HAP-1 (cell line): Measurements from ENCODE around the gene PNPLA1.

Experiments
- DNase-seq, 2 experiments: peaks; one replicate each; pipeline ENCODE4 v3.0.0-alpha.2; 2016 to 2020; ENCODE audit warnings: low spot score in 2 of 2
- H3K27me3 ChIP-seq: fragments of 250-450 bp; sonication (Bioruptor Pico); 2 replicates; pipeline ENCODE4 v1.5.1; 2020; ENCODE audit warnings: low read depth, mild to moderate bottlenecking, moderate library complexity
- H3K36me3 ChIP-seq: fragments of 250-450 bp; sonication (Bioruptor Pico); replicated peaks from 2 replicates; pipeline ENCODE4 v1.5.1; 2020; ENCODE audit warnings: mild to moderate bottlenecking
- H3K4me1 ChIP-seq: fragments of 250-450 bp; sonication (Bioruptor Pico); 2 replicates; pipeline ENCODE4 v1.5.1; 2020; ENCODE audit warnings: mild to moderate bottlenecking
- H3K4me3 ChIP-seq: fragments of 250-450 bp; sonication (Bioruptor Pico); 2 replicates; pipeline ENCODE4 v1.5.1; 2020; ENCODE audit warnings: mild to moderate bottlenecking, moderate library complexity
- H3K9me3 ChIP-seq: fragments of 250-450 bp; sonication (Bioruptor Pico); 2 replicates; pipeline ENCODE4 v1.5.1; 2020; ENCODE audit warnings: mild to moderate bottlenecking, moderate library complexity
- in situ Hi-C: fragments of 300-500 bp; cut with MboI; formaldehyde crosslinking; loops from 3 replicates; pipeline ENCODE4 v1.14.3; 2020; ENCODE audit warnings: low sequenced_read_pairs, inconsistent platforms, mixed read lengths

The PNPLA1 gene

DNA sequence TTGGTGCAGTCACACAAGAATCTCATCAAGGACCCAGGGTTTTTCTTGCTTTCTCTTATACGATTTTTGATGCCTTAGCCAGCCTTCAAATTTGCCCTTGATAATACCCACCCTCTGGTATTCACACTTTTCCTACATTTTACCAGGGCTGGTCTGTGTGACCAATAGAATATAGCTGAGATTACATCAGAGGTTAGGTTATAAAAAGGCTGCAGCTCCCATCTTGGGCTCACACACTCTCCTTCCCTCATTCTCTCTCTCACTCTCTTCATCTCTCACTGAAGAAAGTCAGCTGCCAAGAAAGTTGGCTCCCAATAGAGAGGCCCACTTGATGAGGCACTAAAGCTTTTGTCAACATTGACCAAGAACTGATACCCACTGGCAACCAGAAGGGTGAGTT lies 4.1 kb upstream of the PNPLA1 start:
- no peaks in the 10 kb centered on the region for H3K9me3 ChIP-seq
- in situ Hi-C loops = no loop called here
- H3K27me3 ChIP-seq = no peaks in the 10 kb centered on the region
- H3K36me3 ChIP-seq = no peaks in the 10 kb centered on the region
- H3K4me3 ChIP-seq = no peak overlapping the region
- no peak for DNase-seq
- no peaks in the 10 kb centered on the region for H3K4me1 ChIP-seq

- no peaks in the 10 kb centered on the region for H3K4me1 ChIP-seq
- H3K9me3 ChIP-seq = no peaks in the 10 kb centered on the region
- in situ Hi-C loops = no loop called here
- no peaks in the 10 kb centered on the region for H3K27me3 ChIP-seq
- H3K36me3 ChIP-seq = no peaks in the 10 kb centered on the region
- no peak overlapping the region for H3K4me3 ChIP-seq
- DNase-seq = no peak
Observed at GRCh38 chr6:36266913-36267644, 2.8 kb upstream of the PNPLA1 start.

DNA sequence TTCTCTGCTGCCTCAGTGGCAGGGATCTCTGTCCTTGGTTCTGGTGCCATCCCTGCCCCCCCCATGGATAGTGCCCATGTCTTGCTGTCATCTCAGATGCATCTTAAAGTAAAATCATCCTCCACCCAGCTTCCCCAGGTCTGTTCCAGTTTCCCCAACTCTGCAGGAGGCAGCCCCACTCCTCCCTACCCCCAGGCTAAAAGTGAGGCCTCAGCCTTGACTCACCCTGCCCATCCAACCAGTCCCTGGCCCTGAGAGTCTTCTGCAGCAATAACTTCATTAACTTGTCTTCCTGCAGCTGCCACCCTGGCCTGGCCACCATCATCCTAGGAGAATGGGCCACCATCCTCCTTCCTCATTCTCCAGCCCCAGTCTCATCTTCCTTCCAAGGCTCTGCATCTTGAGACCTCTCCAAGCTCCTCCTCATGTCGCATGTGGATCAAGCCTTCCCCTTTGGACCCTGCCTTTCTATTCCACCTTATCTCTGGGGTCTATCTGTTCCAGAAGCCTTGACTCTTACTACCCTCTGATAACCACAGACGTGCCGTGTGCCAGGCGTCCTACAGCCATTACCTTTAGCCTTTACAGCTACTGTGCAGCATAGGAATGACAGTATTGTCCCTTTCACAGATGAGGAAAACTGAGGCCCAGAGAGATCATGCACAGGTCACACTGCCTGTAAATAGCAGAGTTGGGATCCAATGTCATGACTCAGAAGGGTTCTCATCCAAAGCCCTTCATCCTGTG lies 2.0 kb upstream of the PNPLA1 start:
- Histone ChIP-seq H3K36me3 (no peaks in the 10 kb centered on the region), H3K9me3 (no peaks in the 10 kb centered on the region), H3K4me3 (no peak overlapping the region), H3K27me3 (no peaks in the 10 kb centered on the region), H3K4me1 (no peaks in the 10 kb centered on the region)
- no peak for DNase-seq
- in situ Hi-C loops = no loop called here

- H3K27me3 ChIP-seq = no peaks in the 10 kb centered on the region
- no peaks in the 10 kb centered on the region for H3K36me3 ChIP-seq
- no peak for DNase-seq
- no peak overlapping the region for H3K4me3 ChIP-seq
- no peaks in the 10 kb centered on the region for H3K9me3 ChIP-seq
- no peaks in the 10 kb centered on the region for H3K4me1 ChIP-seq
- in situ Hi-C loops = no loop called here
Observed at GRCh38 chr6:36268478-36269275, 1.2 kb upstream of the PNPLA1 start.

DNA sequence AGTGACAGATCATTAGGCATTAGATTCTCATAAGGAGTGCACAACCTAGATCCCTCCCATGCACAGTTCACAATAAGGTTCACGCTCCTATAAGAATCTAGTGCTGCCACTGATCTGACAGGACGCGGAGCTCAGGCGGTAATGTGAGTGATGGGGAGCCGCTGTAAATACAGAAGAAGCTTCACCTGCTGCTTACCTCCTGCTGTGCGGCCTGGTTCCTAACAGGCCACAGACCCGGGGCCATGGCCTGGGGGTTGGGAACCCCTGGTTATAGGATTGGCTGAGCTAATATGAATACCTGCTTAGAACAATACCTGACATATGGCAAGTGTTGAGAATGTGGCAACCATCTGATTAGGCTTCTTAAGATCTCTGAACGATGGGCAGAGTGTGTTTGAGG lies 2.4 kb downstream of the PNPLA1 start:
- in situ Hi-C loops = no loop called here
- Histone ChIP-seq H3K9me3 (no peaks in the 10 kb centered on the region), H3K4me3 (no peak overlapping the region), H3K27me3 (no peaks in the 10 kb centered on the region), H3K4me1 (no peaks in the 10 kb centered on the region), H3K36me3 (no peaks in the 10 kb centered on the region)
- no peak for DNase-seq

DNA sequence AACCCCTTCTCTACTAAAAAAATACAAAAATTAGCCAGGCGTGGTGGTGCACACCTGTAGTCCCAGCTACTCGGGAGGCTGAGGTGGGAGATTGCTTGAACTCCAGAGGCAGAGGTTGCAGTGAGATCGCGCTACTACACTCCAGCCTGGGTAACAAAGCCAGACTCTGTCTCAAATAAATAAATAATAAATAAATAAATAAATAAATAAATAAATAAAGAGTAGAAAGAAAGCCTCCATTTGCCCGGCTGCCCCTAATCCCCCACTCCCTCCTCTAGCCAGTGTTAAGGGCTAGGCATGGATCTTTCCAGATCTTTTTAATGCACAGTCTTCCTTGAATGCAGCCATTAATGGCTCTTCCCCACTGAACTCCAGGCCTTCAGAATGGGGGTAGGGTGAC lies 3.2 kb downstream of the PNPLA1 start:
- Histone ChIP-seq H3K4me3 (no peak overlapping the region), H3K36me3 (no peaks in the 10 kb centered on the region), H3K27me3 (no peaks in the 10 kb centered on the region), H3K9me3 (no peaks in the 10 kb centered on the region), H3K4me1 (no peaks in the 10 kb centered on the region)
- in situ Hi-C loops = no loop called here
- DNase-seq = no peak

DNA sequence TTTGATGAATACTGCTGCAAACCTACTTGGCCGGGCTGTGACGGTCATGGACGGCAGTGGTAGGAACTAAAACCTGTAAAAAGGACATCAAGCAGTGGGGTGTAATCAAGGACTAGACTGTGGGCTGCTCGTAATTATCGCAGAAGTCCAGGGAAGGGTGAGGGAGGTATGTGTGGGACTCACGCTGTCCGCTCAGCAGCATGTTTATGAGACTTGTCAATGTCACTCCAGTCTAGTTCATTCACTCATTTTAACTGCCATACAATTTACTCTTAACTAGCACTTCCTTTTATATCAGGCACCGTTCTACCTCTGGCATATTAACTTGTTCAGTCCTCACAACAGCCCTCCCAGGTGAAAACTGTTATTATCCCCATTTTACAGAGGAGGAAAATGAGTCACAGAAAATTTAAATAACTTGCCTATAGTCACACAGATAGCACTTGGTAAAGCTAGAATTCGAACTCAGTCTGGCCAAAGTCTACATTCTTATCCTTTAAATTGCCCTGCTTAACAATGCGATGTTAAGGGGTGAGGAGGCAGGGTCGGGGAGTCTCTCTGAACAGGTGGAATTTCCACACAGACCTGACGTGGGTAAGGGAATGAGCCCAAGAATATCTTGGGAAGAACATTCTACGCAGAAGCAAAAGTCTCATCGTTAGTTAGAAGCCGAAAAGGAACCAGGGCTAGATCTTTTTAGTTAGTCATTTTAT lies 4.1 kb downstream of the PNPLA1 start:
- Histone ChIP-seq H3K27me3 (no peaks in the 10 kb centered on the region), H3K4me1 (no peaks in the 10 kb centered on the region), H3K4me3 (no peak overlapping the region), H3K36me3 (no peaks in the 10 kb centered on the region), H3K9me3 (no peaks in the 10 kb centered on the region)
- DNase-seq = no peak
- in situ Hi-C loops = no loop called here

GRCh38 chr6:36276581-36277536 lies 7.0 kb downstream of the PNPLA1 start:
- Histone ChIP-seq H3K9me3 (no peaks in the 10 kb centered on the region), H3K4me3 (no peak overlapping the region), H3K36me3 (no peaks in the 10 kb centered on the region), H3K27me3 (no peaks in the 10 kb centered on the region), H3K4me1 (peaks cover 4% of the 10 kb centered on the region; the same call in 1 of the 2 replicates)
- no peak for DNase-seq
- in situ Hi-C loops = no loop called here

DNA sequence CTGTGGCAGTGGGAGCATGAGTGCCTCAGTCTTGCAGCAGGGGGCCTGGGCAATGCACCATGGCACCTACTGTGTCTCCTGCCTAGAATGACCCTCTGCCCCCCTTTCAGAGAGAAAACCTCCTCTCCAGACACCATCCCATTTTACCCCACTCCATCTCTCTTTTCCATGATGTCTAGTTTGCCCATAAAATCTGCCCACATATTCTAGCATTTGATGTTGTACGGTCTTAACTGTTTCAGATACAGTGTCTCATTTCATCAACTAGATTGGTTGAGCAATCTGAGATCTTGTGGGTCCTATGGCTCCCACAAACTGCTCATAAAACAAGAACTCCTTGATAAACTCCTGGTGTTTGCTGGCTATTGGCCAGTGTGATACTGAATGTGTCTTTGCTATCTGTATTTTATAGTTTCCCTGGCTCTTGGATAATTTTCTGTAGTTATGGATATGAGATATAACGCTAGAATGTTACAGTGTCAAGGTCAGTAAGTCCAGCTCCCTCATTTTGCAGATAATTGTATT lies 8.1 kb downstream of the PNPLA1 start:
- H3K4me3 ChIP-seq = no peak overlapping the region
- H3K36me3 ChIP-seq = no peaks in the 10 kb centered on the region
- no peak for DNase-seq
- H3K9me3 ChIP-seq = no peaks in the 10 kb centered on the region
- H3K27me3 ChIP-seq = no peaks in the 10 kb centered on the region
- in situ Hi-C loops = no loop called here
- H3K4me1 ChIP-seq = peaks cover 4% of the 10 kb centered on the region; the same call in 1 of the 2 replicates

DNA sequence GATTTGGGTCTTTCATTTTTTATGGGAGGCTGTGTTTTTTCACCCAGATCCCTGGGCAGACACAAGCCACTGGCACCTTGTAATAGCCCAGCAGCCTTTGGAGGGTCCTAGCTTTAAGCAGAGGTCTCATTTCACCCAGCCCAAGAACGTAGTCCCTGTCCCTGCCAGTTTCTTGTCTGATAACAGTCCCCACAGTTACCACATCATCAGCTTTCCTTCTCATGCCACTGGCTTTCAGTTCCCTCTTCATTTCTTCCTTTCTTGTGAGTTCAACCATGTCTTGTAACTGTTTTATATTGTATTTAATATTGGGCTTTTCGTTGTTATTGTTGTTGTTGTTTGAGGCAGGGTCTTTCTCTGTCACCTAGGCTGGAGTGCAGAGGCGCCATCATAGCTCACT lies 10.6 kb downstream of the PNPLA1 start:
- no peak for DNase-seq
- Histone ChIP-seq H3K4me3 (no peak overlapping the region), H3K27me3 (no peaks in the 10 kb centered on the region; the same call in 1 of the 2 replicates), H3K4me1 (peaks cover 4% of the 10 kb centered on the region; the same call in 1 of the 2 replicates), H3K36me3 (no peaks in the 10 kb centered on the region), H3K9me3 (no peaks in the 10 kb centered on the region)
- in situ Hi-C loops = no loop called here

DNA sequence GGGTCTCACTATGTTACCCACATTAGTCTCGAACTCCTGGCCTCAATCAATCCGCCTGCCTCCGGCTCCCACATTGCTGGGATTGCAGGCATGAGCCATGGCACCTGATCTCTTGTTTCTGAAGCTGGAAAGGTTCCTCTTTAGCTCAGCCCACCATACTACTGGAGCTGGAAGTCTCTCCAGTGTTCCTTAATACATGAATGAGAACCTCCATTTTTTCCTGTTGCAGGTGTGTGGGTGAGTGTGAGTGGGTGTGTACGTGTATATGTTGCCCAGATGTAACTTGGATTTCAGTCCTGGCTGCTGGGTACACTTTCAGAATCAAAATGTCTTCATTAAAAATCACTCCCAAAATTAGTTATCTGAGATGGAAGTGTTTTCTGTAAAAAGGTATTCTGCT lies 11.1 kb downstream of the PNPLA1 start:
- H3K4me3 ChIP-seq = no peak overlapping the region
- in situ Hi-C loops = no loop called here
- no peaks in the 10 kb centered on the region for H3K9me3 ChIP-seq
- no peaks in the 10 kb centered on the region for H3K36me3 ChIP-seq
- peaks cover under 1% of the 10 kb centered on the region; the same call in 1 of the 2 replicates for H3K27me3 ChIP-seq
- DNase-seq = no peak
- H3K4me1 ChIP-seq = peaks cover 4% of the 10 kb centered on the region; the same call in 1 of the 2 replicates

- H3K27me3 ChIP-seq = peaks cover 9% of the 10 kb centered on the region; the same call in 1 of the 2 replicates
- in situ Hi-C loops = no loop called here
Observed at GRCh38 chr6:36283608-36284007, 13.7 kb downstream of the PNPLA1 start.

More at GRCh38 chr6:36283608-36284007, 13.7 kb downstream of the PNPLA1 start:
- Histone ChIP-seq H3K4me1 (peaks cover 4% of the 10 kb centered on the region; the same call in 1 of the 2 replicates), H3K4me3 (no peak overlapping the region), H3K9me3 (no peaks in the 10 kb centered on the region), H3K36me3 (no peaks in the 10 kb centered on the region)
- DNase-seq = no peak
